HG02759 (cell line): ENCODE results near the gene SSNA1.

Experiments used
- ATAC-seq: cut with Tn5 transposase; IDR thresholded peaks from one replicate; pipeline ENCODE4 v1.9.1; 2021; ENCODE audit warnings: mild to moderate bottlenecking, moderate library complexity; ENCODE audit not compliant: unreplicated experiment

The SSNA1 gene

DNA sequence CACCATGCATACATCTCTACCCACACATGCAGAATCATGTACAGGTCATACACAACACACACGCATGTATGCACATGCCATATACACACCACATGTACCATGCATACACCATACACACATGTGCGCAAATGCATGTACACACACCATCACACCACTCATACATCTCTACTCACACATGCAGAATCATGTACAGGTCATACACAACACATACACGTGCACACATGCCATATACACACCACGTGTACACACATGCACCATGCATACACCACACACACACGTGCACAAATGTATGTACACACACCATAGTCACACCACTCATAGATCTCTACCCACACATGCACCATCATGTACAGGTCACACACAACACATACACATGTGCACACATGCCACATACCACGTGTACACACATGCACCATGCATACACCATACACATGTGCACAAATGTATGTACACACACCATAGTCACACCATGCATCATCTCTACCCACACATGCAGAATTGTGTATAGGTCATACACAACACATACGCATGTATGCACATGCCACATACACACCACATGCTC, 35.6 kb upstream of the SSNA1 start:
- ATAC-seq, result no peak

- no peak for ATAC-seq
Observed at GRCh38 chr9:137156567-137157375, 31.7 kb upstream of the SSNA1 start.

- no peak for ATAC-seq
Observed at GRCh38 chr9:137157618-137158415, 30.7 kb upstream of the SSNA1 start.

DNA sequence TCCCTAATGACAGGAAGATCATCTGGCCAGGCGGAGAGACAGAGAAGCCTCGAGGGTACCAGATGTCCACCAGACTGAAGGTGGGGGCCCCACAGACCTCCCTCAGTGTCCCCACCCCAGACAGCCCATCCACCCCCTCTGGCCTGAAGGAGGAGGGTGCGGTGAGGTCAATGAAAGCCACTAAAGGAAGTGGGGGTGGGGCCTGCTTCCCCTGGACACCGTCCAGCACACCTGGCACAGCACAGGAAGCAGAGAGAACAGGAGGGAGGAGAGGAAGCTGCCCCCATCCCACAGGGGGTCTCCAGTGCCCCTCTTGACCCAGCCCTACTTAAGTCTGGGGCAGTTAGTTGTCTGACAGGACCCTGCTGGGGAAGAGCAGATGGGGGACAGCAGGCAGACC, 29.9 kb upstream of the SSNA1 start:
- no peak for ATAC-seq

- no peak for ATAC-seq
Observed at GRCh38 chr9:137159105-137160053, 29.1 kb upstream of the SSNA1 start.

DNA sequence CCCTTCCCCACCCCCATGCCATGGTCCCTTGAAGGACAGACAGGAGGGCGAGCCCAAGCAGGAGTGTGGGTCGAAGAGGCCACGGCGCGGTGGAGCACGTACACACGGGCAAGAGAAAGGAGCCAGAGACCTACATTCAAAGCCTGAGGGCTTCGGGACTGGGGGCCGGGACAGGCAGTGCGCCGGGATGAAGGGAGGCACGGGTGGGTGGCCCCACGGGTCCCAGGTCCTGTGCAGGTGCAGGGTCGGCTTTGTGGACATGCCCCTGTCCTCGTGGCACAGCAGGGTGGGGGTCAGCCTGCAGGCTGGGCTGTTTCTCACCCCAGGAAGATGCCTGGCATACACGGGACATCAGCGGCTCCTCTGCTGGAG, 28.4 kb upstream of the SSNA1 start:
- no peak for ATAC-seq

- no peak for ATAC-seq
Observed at GRCh38 chr9:137160716-137161557, 27.5 kb upstream of the SSNA1 start.

DNA sequence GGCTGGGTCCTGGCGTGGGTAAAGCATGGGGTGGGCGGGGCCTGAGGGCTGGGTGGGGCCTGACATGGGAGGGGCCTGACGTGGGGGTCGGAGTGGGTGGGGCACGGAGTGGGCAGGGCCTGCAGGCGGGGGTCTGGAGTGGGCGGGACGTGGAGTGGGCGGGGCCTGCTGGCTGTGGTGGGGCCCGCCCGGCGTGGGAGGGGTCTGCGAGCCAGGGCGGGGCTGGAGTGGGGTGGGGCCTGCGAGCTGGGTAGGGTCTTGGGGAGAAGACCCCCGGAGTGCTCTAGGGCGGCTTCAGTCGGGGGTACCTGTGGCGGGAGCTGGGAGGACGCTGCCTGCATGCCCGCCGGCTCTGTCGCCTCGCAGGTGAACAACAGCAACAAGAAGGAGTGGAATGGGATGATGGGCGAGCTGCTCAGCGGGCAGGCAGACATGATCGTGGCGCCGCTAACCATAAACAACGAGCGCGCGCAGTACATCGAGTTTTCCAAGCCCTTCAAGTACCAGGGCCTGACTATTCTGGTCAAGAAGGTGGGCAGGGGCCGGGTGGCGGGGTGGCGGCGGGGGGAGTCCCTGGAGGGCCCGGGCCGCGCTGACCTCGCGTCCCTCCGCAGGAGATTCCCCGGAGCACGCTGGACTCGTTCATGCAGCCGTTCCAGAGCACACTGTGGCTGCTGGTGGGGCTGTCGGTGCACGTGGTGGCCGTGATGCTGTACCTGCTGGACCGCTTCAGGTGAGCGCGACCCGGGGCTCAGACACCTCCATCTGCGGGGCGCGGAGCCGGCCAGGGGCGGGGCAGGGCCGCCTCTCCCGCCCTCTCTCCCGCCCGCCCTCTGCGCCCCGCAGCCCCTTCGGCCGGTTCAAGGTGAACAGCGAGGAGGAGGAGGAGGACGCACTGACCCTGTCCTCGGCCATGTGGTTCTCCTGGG, 26.7 kb upstream of the SSNA1 start:
- ATAC-seq, result no peak

DNA sequence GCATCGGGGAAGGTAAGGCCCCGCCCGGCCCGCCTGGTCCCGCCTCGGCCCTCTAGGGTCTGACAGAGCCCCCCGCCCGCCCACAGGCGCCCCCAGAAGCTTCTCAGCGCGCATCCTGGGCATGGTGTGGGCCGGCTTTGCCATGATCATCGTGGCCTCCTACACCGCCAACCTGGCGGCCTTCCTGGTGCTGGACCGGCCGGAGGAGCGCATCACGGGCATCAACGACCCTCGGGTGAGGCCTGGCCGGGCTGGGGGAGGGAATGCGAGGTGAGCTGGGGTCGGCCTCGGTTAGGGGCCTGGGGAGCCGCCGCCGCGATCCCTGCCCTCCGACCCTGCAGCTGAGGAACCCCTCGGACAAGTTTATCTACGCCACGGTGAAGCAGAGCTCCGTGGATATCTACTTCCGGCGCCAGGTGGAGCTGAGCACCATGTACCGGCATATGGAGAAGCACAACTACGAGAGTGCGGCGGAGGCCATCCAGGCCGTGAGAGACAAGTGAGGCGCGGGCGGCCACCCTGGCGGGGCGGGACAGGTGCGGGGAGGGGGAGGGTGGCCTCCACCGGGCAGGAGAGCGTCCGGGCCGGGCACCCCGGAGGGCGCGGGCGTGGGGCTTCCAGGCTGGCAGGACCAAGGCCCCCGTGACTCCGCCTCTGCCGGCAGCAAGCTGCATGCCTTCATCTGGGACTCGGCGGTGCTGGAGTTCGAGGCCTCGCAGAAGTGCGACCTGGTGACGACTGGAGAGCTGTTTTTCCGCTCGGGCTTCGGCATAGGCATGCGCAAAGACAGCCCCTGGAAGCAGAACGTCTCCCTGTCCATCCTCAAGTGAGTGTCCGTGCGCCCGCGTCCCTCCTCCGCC, 25.7 kb upstream of the SSNA1 start:
- ATAC-seq, result no peak

DNA sequence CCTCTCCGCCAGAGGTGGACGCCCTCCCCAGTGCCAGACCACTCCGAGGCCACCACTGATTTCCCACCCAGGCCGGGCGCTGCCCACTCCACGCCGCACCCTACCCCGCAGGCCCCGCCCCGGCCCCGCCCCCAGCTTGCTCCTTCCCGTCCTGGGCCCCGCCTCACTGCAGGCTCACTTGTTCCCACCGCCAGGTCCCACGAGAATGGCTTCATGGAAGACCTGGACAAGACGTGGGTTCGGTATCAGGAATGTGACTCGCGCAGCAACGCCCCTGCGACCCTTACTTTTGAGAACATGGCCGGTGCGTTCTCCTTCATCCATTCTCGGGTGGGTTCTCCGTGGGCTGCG, 25.1 kb upstream of the SSNA1 start:
- ATAC-seq, result no peak

DNA sequence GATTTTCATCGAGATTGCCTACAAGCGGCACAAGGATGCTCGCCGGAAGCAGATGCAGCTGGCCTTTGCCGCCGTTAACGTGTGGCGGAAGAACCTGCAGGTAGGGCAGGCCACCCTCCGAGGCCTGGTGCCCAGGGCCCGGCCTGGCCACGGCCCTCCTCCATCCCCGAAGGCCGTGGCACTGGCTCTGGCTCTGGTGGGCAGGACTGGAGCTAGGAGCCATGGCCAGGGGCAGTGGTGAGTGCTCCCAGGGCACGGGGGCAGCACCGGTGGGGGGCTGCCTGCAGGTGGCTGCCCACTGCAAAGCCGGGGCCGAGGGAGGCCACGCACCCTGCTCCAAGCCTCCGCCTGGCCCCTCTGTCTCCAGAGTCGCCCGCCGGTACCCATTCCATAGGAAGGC, 24.7 kb upstream of the SSNA1 start:
- no peak for ATAC-seq

GRCh38 chr9:137164370-137165249, 23.9 kb upstream of the SSNA1 start:
- no peak for ATAC-seq

GRCh38 chr9:137165250-137165836, 23.1 kb upstream of the SSNA1 start:
- no peak for ATAC-seq

DNA sequence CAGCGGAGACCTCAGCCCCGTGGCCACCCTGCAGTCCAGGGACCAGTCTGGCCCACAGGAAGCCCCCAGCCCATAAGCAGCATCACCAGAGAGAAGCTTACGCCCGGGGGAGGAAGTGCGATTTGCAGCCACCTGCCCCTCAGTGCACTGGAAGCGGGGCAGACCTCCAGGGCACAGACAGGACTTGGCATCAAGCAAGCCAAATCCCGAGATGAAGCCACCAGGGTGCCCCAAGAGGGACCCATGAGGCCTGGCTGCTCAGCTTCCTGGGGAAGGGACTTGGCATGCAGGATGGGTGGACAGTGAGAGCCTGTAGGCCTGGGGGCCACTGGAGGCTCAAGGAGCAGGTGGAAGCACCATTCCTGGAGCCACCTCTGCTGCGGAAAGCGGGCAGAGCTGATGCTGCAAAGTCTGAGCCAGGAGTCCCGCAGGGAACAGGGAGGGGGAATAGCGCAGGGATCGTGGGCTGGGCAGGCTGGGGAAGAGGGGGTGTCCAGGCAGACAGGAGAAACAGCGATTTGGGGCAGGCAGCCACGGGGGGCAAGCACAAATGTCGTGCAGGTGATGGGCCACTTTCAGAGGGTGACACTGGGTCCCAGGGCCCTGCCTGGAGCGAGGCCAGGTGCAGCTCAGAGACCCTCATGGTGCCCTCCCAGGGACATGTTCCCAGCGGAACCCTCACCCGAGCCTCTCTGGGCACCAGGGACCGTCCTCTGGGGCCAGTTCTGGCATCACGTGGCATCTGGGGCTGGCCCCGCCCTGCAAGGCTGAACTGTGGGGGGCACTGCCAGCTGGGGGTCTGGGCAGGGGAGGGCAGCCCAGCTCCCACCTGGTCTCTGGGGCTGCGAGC, 21.9 kb upstream of the SSNA1 start:
- ATAC-seq, result no peak

DNA sequence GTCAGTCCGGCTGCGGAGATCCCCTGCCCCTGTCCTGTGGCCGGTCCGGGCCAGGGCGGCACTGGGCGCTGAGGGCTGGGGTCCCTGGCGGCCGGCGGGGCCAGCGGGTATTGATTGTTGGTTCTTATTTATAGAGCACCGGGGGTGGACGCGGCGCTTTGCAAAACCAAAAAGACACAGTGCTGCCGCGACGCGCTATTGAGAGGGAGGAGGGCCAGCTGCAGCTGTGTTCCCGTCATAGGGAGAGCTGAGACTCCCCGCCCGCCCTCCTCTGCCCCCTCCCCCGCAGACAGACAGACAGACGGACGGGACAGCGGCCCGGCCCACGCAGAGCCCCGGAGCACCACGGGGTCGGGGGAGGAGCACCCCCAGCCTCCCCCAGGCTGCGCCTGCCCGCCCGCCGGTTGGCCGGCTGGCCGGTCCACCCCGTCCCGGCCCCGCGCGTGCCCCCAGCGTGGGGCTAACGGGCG, 21.2 kb upstream of the SSNA1 start:
- no peak for ATAC-seq
